Spleen (tissue), 11 donors: ENCODE data around the gene TMEM181. TPM values are rescaled to one million over a fixed set of nuclear protein-coding genes. Genes with fewer than 3 reads are reported as not detected.

Experiments used
- DNase-seq: peaks from one replicate; pipeline ENCODE4 v3.0.0-alpha.2; 2020
- H3K27ac ChIP-seq, 8 donors: fragments of 200-600 bp; sonication (generic) in 7 of 8; 1 replicate in 4 of 8; 2 replicates in 4 of 8; pipeline versions ENCODE4 v1.5.0 to v1.8.0; 2016 to 2021; ENCODE audit warnings: inconsistent platforms in 4 of 8, mild to moderate bottlenecking in 4 of 8, moderate library complexity in 1 of 8
- H3K27me3 ChIP-seq, 7 donors: fragments of 200-600 bp; sonication (generic) in 6 of 7; replicated peaks in 1 of 7; 1 replicate in 4 of 7; 2 replicates in 3 of 7; pipeline versions ENCODE4 v1.5.0 to v1.8.0; 2016 to 2021; ENCODE audit warnings: inconsistent platforms in 3 of 7, mild to moderate bottlenecking in 1 of 7
- H3K36me3 ChIP-seq, 6 donors: fragments of 200-600 bp; sonication (generic) in 5 of 6; 1 replicate in 4 of 6; 2 replicates in 2 of 6; pipeline versions ENCODE4 v1.5.0 to v1.8.0; 2016 to 2021; ENCODE audit warnings: inconsistent platforms in 2 of 6
- H3K4me1 ChIP-seq, 6 donors: fragments of 200-600 bp; sonication (generic) in 5 of 6; 1 replicate in 3 of 6; 2 replicates in 3 of 6; pipeline versions ENCODE4 v1.5.0 to v1.8.0; 2016 to 2021; ENCODE audit warnings: inconsistent platforms in 3 of 6
- H3K4me3 ChIP-seq, 8 donors: fragments of 200-600 bp; sonication (generic) in 7 of 8; 1 replicate in 4 of 8; 2 replicates in 4 of 8; pipeline versions ENCODE4 v1.5.0 to v1.8.0; 2016 to 2021; ENCODE audit warnings: inconsistent platforms in 4 of 8, mild to moderate bottlenecking in 4 of 8, moderate library complexity in 2 of 8
- H3K9me3 ChIP-seq, 8 donors: fragments of 200-600 bp; sonication (generic) in 7 of 8; 1 replicate in 4 of 8; 2 replicates in 4 of 8; pipeline versions ENCODE4 v1.5.0 to v1.8.0; 2016 to 2021; ENCODE audit warnings: inconsistent platforms in 4 of 8
- CTCF ChIP-seq, 11 experiments: fragments of 200-600 bp in 7 of 11; fragments of 450-650 bp in 4 of 11; sonication (generic) in 4 of 11; IDR thresholded peaks in 8 of 11; conservative IDR thresholded peaks in 3 of 11; 1 replicate in 7 of 11; 2 replicates in 4 of 11; pipeline versions ENCODE4 v1.4.0 to v1.8.0; 2016 to 2021; ENCODE audit warnings: antibody characterized with exemption in 11 of 11, inconsistent platforms in 4 of 11, mild to moderate bottlenecking in 1 of 11
- POLR2A ChIP-seq, 3 donors: fragments of 450-650 bp; IDR thresholded peaks; one replicate each; pipeline ENCODE4 v1.5.1; 2017; ENCODE audit warnings: antibody characterized with exemption in 3 of 3, mild to moderate bottlenecking in 1 of 3
- POLR2AphosphoS5 ChIP-seq, 3 donors: sonication (generic); formaldehyde crosslinking; IDR thresholded peaks; one replicate each; pipeline ENCODE4 v1.5.1; 2017; ENCODE audit warnings: antibody characterized with exemption in 3 of 3
- WGBS, 5 donors: extraction: QIAGEN DNeasy Blood & Tissue Kit in 3 of 5; methylation state at CpG; one replicate each; pipeline versions ENCODE4 v1.1.5 to v1.1.7; 2013 to 2018; 5-methylcytosine and 5-hydroxymethylcytosine counted together
- intact Hi-C: fragments of 100-400 bp; cut with DNase I; formaldehyde crosslinking; loops from one replicate; pipeline ENCODE4 v1.15.0; 2023; ENCODE audit warnings: low total_unique reads
- polyA plus RNA-seq, 3 donors: library from polyadenylated mRNA; stranded (reverse); fragments of 200-250 nt; gene quantifications; one replicate each; pipeline ENCODE4 v1.2.1, GENCODE V29; 2013
- total RNA-seq, 7 donors: library from RNA; depleted of rRNA in 3 of 7; stranded (reverse); fragments of >200 nt in 3 of 7; fragmentation: NEBNext Ultra II Directional in 4 of 7; extraction: Animal tissue kit (Norgen Biotek cat#: 25700) in 4 of 7; gene quantifications; one replicate each; pipeline versions ENCODE4 v1.1.0 to v1.2.1, GENCODE V29; 2016 to 2021
- donor health status: healthy with polysubstance abuse.
- donor health status: DM: no; HTN: no; CAD: no; lungs with moderate emphysema.
- donor health status: DM: no; HTN: no; CAD: no.
- donor health status: Bipolar disorder and iron deficiency.
- donor health status: healthy.
- donor health status: DM: no; HTN: no; CAD: no.
- donor health status: DM: yes; HTN: yes; CAD: no.

Gene TMEM181
- total and polyA plus RNA-seq, 10 donors: 7.0 to 39.4 (median 23.6) TPM

GRCh38 chr6:158536891-158537798, 22.7 kb upstream of the TMEM181 start:
- intact Hi-C loops: no loop called here
- Histone ChIP-seq H3K4me3 (peak overlapping the region; percentile 33 to 75 (median 58)), H3K4me1 (peaks cover 7 to 24% (median 20%) of the 10 kb centered on the region in 6 donors), H3K36me3 (no peaks in the 10 kb centered on the region), H3K27ac (peak overlapping the region in 5 of 8 donors; percentile 57 to 78 (median 75)), H3K9me3 (peaks cover 0 to 7% (median 0%) of the 10 kb centered on the region in 8 donors), H3K27me3 (peaks cover 0 to 72% (median 30%) of the 10 kb centered on the region in 7 donors)
- no peak for DNase-seq
- TF ChIP-seq POLR2A (IDR thresholded peaks at IDR 0.05) (no peak), CTCF (IDR thresholded peaks at IDR 0.05 in 8 of 11, conservative IDR thresholded peaks at IDR 0.05 in 3 of 11) (no peak), POLR2AphosphoS5 (IDR thresholded peaks at IDR 0.05) (peak in 2 of 3 donors; percentile 18 to 35)
- 4 to 9% (median 6%) methylated on average over 47 to 94 of the region's 94 CpGs for WGBS, 5 donors

GRCh38 chr6:158538741-158539140, 21.1 kb upstream of the TMEM181 start:
- Histone ChIP-seq H3K4me1 (peaks cover 7 to 24% (median 20%) of the 10 kb centered on the region in 6 donors), H3K4me3 (no peak overlapping the region), H3K27me3 (peaks cover 0 to 67% (median 30%) of the 10 kb centered on the region in 7 donors), H3K9me3 (peaks cover 0 to under 1% (median 0%) of the 10 kb centered on the region in 8 donors), H3K36me3 (no peaks in the 10 kb centered on the region), H3K27ac (no peak overlapping the region)
- TF ChIP-seq POLR2A (IDR thresholded peaks at IDR 0.05): no peak
- no peak for TF ChIP-seq POLR2AphosphoS5 (IDR thresholded peaks at IDR 0.05)
- no peak for TF ChIP-seq CTCF (IDR thresholded peaks at IDR 0.05 in 8 of 11, conservative IDR thresholded peaks at IDR 0.05 in 3 of 11)
- intact Hi-C loops: no loop called here
- 28 to 58% (median 42%) methylated on average over 2 of the region's 2 CpGs for WGBS, 5 donors
- DNase-seq: no peak

- no peak overlapping the region for H3K4me3 ChIP-seq
- peaks cover 7 to 24% (median 20%) of the 10 kb centered on the region in 6 donors for H3K4me1 ChIP-seq
- no peaks in the 10 kb centered on the region for H3K9me3 ChIP-seq
- H3K36me3 ChIP-seq: no peaks in the 10 kb centered on the region
- WGBS, 5 donors: 66 to 78% (median 72%) methylated on average over 7 of the region's 7 CpGs
- no peak for TF ChIP-seq CTCF (IDR thresholded peaks at IDR 0.05 in 8 of 11, conservative IDR thresholded peaks at IDR 0.05 in 3 of 11)
- no peak for TF ChIP-seq POLR2AphosphoS5 (IDR thresholded peaks at IDR 0.05)
- TF ChIP-seq POLR2A (IDR thresholded peaks at IDR 0.05): no peak
- H3K27ac ChIP-seq: no peak overlapping the region
- H3K27me3 ChIP-seq: peaks cover 0 to 62% (median 30%) of the 10 kb centered on the region in 7 donors
- DNase-seq: no peak
- intact Hi-C loops: no loop called here
Measured at GRCh38 chr6:158539413-158539812, 20.5 kb upstream of the TMEM181 start.

GRCh38 chr6:158539881-158540280, 20.0 kb upstream of the TMEM181 start:
- intact Hi-C loops: no loop called here
- Histone ChIP-seq H3K4me3 (no peak overlapping the region), H3K27ac (no peak overlapping the region), H3K9me3 (no peaks in the 10 kb centered on the region), H3K4me1 (peaks cover 7 to 24% (median 20%) of the 10 kb centered on the region in 6 donors), H3K27me3 (peaks cover 0 to 57% (median 30%) of the 10 kb centered on the region in 7 donors), H3K36me3 (no peaks in the 10 kb centered on the region)
- no peak for DNase-seq
- TF ChIP-seq CTCF (IDR thresholded peaks at IDR 0.05 in 8 of 11, conservative IDR thresholded peaks at IDR 0.05 in 3 of 11) (no peak), POLR2AphosphoS5 (IDR thresholded peaks at IDR 0.05) (no peak), POLR2A (IDR thresholded peaks at IDR 0.05) (no peak)
- WGBS, 5 donors: 87 to 96% (median 89%) methylated on average over 6 of the region's 6 CpGs
